ENCODE data around the gene OR4K14.
"Not testable (repeated sequence)": the region's sequence is repeated elsewhere in the genome, so short reads cannot be mapped to it uniquely, and the experiment has no call there.

Gene OR4K14, protein sequence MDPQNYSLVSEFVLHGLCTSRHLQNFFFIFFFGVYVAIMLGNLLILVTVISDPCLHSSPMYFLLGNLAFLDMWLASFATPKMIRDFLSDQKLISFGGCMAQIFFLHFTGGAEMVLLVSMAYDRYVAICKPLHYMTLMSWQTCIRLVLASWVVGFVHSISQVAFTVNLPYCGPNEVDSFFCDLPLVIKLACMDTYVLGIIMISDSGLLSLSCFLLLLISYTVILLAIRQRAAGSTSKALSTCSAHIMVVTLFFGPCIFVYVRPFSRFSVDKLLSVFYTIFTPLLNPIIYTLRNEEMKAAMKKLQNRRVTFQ

DNA sequence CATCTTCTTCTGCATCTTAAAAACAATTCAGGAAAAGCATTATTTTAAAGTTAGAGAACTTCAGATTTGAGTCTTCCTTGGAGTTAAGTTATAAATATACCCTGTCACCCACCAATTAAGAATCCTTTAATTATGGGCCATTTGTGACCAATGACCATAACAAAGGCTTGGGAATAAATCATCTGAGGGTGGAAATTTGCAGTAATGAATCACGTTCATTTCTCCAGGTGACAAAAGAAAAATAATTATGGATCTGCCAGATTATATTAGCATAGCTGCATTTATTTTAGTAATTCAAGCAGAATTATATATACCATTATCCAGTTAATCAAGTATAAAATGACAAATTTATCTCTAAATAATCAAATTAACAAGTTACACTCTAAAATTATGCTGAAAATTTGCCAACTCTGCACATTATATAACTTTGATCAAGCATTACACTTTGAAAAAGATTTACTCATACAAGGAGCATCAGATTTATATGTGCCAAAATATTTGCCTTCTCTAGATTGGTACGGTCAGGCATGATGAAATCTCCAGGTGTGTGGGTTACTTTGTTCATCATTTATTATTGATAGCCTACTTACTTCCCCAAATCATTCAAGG lies at the start of gene OR4K14:
Gene OR4K14 (minus strand): TSS at position 51 of the 609 bp plus-strand sequence. CDS start 4,114 bp downstream, outside the sequence.
- no peak for DNase-seq

DNA sequence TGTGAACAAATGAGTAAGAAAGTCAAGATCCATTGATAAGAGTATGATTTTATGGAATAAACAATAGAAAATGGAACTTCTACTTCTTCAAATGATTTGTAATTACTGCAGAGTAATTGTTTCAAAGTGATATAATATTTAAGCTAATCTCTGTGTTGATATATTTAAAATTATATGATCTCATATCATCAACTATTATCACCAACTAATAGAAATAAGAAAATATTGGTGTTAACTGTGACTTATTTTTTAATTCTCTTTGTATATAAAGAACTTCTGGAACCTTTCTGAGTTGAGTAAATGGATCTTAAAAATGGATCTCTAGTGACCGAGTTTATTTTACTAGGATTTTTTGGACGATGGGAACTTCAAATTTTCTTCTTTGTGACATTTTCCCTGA lies 40.6 kb upstream of the OR4K14 start, which contains the start of gene OR4L1:
Gene OR4L1 (plus strand): TSS at position 301 of the 400 bp plus-strand sequence. CDS start 0 bp downstream, at position 301.
- no peak for DNase-seq

DNA sequence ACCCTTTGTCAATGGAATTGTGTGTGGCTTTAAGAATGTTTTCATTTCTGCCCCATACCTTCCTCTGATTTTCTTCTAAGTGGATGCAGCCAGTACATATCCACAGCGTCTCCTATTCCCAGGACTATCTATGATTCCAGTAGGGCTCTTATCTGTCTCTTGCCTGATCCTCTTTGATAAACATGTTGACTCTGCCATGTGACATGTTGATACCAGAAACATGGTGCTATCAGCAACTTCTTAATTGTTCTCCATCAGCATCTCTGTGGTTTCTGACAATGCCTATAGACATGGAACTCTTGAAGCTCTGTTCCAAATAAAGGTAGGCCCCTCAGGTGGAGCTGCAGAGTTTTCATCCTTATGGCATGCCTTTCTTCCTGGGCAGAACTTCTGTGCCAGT lies 29.1 kb upstream of the OR4K14 start:
- no peak for DNase-seq

DNA sequence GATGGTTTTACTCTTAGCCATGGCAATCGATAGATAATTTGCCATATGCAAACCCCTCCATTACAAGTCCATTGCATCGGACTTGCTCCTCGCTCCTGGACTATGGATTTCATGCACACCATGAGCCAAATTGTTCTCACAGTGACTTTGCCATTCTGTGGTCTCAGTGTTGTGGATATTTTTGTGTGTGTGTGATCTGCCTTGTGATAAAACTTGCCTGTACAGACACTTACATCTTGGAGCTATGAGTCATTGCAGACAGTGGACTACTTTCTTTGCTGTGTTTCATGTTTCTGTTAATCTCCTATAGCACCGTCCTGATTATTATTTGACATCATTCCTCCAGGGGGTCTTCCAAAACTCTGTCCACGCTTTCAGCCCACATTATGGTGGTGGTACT lies 25.1 kb upstream of the OR4K14 start:
- DNase-seq = no peak

DNA sequence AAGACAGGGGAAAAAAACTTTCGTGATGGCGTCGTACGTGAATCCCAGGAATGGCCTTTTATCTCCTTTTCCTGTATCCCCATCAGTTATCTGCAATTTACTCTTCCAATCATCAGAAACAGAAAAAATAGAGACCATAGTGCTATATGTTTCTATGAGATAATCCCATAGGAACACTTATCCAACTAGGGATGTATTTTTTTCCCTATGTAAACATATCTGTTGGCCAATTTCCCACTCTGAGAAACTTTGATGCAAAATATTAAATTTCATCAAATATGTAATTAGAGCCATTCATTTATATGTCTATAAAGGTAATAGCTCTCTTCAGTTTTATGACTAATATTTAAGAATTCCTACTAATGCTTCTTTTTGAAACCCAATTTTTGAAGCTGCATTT lies 16.8 kb upstream of the OR4K14 start, which contains the start of gene OR4K13:
Gene OR4K13 (minus strand): TSS at position 101 of the 400 bp plus-strand sequence. CDS start 1,280 bp downstream, outside the sequence.
- no peak for DNase-seq

DNA sequence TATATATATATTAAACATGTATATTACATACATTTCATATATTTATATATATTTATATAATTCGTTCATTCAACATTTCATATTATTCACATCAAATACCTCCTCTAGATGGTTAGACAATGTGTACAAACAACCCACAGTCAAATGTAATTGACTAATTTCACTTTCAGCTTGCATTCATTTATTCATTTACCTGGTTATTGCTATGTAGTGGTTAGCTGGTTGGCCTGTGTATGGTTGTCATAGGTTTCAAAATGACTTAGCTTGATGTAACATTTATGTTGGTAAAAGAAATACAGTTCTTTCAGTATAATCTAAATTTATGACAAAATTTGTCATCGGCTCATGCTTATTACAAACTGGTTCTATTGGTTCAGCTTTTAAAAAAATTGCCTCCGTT lies 16.3 kb upstream of the OR4K14 start:
- no peak for DNase-seq

DNA sequence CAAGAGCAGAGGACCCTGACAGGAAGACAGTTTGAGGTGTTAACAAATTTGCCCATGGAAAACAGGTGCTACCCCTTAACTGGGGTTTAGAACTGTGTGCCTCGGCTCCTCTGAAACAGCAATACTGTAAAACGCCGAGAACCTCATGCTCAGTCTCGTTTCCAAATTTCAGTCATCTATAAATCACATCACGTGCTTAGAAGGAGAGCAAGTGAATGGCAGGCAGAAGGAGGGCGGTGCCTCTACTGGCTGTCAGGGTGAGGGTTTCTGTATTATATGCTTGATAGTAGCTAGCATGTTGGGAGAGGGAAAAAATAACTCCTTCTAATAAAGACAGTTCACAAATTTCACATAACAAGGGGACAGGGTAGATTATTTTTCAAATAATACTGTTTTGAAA lies 12.0 kb upstream of the OR4K14 start:
- DNase-seq = no peak

DNA sequence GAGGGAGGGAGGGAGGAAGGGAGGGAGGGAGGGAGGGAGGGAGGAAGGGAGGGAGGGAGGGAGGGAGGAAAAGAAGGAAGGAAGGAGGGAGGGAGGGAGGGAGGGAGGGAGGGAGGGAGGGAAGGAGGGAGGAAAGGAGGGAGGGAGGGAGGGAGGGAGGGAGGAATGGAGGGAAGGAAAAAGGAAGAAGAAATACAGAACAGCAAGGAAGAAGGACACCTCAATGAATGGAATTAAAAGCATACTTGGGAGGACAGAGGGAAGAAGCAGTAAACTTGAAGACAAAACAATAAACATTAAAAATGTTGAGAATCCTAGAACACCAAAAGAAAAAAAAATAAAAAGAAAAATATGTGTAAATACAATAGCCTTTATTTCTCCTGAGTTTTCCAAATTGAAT lies 11.0 kb downstream of the OR4K14 start:
- no peak for DNase-seq

DNA sequence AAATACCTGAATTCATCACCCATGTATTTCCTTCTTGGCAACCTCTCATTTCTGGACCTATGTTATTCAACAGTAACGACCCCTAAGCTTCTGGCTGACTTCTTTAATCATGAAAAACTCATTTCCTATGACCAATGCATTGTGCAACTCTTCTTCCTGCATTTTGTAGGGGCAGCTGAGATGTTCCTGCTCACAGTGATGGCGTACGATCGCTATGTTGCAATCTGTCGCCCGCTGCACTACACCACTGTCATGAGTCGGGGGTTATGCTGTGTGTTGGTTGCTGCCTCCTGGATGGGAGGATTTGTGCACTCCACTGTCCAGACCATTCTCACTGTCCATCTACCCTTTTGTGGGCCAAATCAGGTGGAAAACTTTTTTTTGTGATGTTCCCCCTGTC lies 16.8 kb downstream of the OR4K14 start:
- DNase-seq = no peak

DNA sequence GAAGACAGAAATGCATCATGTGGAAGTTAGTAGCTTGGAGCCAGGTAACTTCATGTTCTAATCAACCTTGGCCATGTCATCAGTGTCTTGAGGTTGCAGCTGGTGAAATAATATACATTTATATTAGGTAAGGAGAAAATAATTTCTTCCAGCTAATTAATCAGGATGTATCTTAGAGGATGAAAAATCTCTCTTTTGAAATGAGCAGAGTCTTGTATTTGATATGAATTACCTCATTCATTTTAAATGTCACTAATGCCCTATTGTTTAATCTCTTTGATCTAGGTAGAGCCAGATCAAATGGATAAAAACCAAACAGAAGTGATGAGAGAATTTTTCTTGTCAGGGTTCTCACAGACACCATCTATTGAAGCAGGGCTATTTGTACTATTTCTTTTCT lies 17.2 kb downstream of the OR4K14 start, which contains the start of gene OR4Q2:
Gene OR4Q2 (plus strand): TSS at position 301 of the 400 bp plus-strand sequence.
- no peak for DNase-seq

DNA sequence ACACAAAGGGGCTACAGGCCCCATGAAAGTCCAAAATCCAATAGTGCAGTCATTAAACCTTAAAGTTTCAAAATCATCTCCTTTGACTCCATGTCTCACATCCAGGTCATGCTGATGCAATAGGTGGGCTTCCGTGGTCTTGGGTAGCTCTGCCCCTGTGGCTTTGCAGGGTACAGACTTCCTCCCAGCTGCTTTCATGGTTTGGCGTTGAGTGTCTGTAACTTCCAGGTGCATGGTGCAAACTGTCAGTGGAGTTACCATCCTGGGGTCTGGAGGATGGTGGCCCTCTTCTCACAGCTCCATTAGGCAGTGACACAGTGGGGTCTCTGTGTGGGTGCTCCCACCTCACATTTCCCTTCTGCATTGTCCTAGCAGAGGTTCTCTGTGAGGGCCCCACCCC lies 25.7 kb downstream of the OR4K14 start:
- no peak for DNase-seq

DNA sequence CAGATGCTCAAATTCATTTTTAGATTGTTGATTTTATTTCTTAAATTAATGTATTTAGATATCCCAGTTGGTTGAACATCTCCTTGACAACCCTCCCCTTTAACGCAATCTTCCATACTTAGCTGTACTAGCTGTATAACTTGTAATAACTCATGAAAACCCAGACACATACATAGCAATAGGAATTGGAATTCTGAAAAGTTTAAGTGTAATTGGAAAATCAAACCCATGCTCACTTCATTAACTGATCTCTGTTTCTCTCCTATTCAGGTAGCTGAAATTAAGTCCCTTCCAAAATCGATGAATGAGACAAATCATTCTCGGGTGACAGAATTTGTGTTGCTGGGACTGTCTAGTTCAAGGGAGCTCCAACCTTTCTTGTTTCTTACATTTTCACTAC lies 43.8 kb downstream of the OR4K14 start, which contains the start of gene OR4K15:
Gene OR4K15 (plus strand): TSS at position 301 of the 400 bp plus-strand sequence. CDS start 0 bp downstream, at position 301.
- DNase-seq = no peak

DNA sequence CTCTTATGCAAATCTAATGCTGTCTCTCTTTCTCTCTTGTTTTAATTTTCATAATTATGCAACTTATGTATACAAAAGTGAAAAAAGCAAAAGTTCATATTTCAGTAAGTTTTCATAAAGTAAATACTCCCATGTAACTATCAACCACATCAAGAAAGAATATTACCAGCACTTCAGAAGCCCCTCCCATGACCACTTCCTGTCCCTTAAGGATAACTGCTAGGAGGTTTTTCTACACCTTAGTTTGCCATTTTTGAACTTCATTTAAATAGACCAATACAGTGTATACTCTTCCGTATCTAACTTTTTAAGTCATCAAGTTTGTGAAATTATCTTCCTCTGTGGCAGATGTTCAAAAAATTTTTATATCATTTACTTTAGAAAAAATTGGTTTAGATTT lies 44.3 kb downstream of the OR4K14 start:
- DNase-seq = no peak

DNA sequence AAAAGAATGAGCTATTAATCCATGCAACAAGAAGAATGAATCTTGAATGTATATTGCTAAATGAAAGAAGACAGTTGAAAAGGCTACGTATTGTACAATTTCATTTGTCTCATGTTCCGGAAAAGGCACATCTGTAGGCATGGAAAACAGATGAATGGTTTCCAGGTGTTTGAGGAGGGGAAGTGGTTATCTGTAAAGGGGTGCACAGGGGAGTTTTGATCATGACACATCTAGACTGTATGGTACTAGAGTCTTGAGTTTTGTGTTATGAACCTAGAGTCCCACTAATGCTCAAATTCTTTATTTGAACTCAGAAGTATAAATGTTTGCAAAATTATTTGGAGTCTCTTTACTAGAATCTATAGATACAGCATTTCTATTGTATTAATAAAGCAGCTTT lies 49.4 kb downstream of the OR4K14 start:
- DNase-seq = not testable (repeated sequence)

Measured in NCI-H2171 treated with DMSO at 0.1 percent for 48 hours (cell line).